HL-60 (cell line): ENCODE measurements around the gene AKT3.

Experiments used
- DNase-seq, 2 experiments: peaks; one replicate each; pipeline ENCODE4 v3.0.0-alpha.2; 2010 to 2020; ENCODE audit warnings: low read depth in 1 of 2, low spot score in 1 of 2
- H3K27ac ChIP-seq: fragments of 250-450 bp; sonication (Bioruptor Pico); replicated peaks from 2 replicates; pipeline ENCODE4 v1.5.1; 2020; ENCODE audit warnings: mild to moderate bottlenecking, moderate library complexity
- H3K27me3 ChIP-seq: fragments of 250-450 bp; sonication (Bioruptor Pico); 2 replicates; pipeline ENCODE4 v1.5.1; 2021; ENCODE audit warnings: mild to moderate bottlenecking, moderate library complexity; ENCODE audit not compliant: insufficient read depth, poor library complexity, severe bottlenecking
- H3K4me3 ChIP-seq: replicated peaks from 2 replicates; pipeline ENCODE4 v1.5.1; 2011; ENCODE audit warnings: mild to moderate bottlenecking, control low read depth, low read length; ENCODE audit not compliant: insufficient read depth
- GABPA ChIP-seq: IDR thresholded peaks from 2 replicates; pipeline ENCODE4 v1.6.1; 2012; ENCODE audit warnings: low read depth
- POLR2AphosphoS5 ChIP-seq: IDR thresholded peaks from 2 replicates; pipeline ENCODE4 v1.6.1; 2012; ENCODE audit warnings: low read depth
- SPI1 ChIP-seq: IDR thresholded peaks from 2 replicates; pipeline ENCODE4 v1.6.1; 2012; ENCODE audit warnings: low read depth, mild to moderate bottlenecking, borderline replicate concordance
- TF ChIP-seq, protein P1 (sequence below): IDR thresholded peaks from one replicate; pipeline ENCODE4 v1.5.1; 2011; ENCODE audit warnings: low read length, control low read depth, inconsistent platforms; ENCODE audit not compliant: insufficient read depth
- TF ChIP-seq, protein P2 (sequence below): IDR thresholded peaks from 2 replicates; pipeline ENCODE4 v1.6.1; 2012; ENCODE audit warnings: low read depth; ENCODE audit not compliant: insufficient replicate concordance

The AKT3 gene

GRCh38 chr1:243716906-243717305 lies 133.1 kb downstream of the AKT3 start:
- H3K27me3 ChIP-seq = no peaks in the 10 kb centered on the region
- no peak overlapping the region for H3K27ac ChIP-seq
- no peak for DNase-seq
- H3K4me3 ChIP-seq = no peak overlapping the region
- TF ChIP-seq, protein P1, sequence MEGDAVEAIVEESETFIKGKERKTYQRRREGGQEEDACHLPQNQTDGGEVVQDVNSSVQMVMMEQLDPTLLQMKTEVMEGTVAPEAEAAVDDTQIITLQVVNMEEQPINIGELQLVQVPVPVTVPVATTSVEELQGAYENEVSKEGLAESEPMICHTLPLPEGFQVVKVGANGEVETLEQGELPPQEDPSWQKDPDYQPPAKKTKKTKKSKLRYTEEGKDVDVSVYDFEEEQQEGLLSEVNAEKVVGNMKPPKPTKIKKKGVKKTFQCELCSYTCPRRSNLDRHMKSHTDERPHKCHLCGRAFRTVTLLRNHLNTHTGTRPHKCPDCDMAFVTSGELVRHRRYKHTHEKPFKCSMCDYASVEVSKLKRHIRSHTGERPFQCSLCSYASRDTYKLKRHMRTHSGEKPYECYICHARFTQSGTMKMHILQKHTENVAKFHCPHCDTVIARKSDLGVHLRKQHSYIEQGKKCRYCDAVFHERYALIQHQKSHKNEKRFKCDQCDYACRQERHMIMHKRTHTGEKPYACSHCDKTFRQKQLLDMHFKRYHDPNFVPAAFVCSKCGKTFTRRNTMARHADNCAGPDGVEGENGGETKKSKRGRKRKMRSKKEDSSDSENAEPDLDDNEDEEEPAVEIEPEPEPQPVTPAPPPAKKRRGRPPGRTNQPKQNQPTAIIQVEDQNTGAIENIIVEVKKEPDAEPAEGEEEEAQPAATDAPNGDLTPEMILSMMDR = no peak
- TF ChIP-seq, protein P2, sequence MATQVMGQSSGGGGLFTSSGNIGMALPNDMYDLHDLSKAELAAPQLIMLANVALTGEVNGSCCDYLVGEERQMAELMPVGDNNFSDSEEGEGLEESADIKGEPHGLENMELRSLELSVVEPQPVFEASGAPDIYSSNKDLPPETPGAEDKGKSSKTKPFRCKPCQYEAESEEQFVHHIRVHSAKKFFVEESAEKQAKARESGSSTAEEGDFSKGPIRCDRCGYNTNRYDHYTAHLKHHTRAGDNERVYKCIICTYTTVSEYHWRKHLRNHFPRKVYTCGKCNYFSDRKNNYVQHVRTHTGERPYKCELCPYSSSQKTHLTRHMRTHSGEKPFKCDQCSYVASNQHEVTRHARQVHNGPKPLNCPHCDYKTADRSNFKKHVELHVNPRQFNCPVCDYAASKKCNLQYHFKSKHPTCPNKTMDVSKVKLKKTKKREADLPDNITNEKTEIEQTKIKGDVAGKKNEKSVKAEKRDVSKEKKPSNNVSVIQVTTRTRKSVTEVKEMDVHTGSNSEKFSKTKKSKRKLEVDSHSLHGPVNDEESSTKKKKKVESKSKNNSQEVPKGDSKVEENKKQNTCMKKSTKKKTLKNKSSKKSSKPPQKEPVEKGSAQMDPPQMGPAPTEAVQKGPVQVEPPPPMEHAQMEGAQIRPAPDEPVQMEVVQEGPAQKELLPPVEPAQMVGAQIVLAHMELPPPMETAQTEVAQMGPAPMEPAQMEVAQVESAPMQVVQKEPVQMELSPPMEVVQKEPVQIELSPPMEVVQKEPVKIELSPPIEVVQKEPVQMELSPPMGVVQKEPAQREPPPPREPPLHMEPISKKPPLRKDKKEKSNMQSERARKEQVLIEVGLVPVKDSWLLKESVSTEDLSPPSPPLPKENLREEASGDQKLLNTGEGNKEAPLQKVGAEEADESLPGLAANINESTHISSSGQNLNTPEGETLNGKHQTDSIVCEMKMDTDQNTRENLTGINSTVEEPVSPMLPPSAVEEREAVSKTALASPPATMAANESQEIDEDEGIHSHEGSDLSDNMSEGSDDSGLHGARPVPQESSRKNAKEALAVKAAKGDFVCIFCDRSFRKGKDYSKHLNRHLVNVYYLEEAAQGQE = no peak
- TF ChIP-seq POLR2AphosphoS5 (no peak), GABPA (no peak), SPI1 (no peak)

- no peak overlapping the region for H3K27ac ChIP-seq
- H3K27me3 ChIP-seq = no peaks in the 10 kb centered on the region
- TF ChIP-seq, protein P1 = no peak
- TF ChIP-seq, protein P2 = no peak
- no peak for TF ChIP-seq POLR2AphosphoS5
- TF ChIP-seq GABPA = no peak
- no peak for TF ChIP-seq SPI1
- no peak overlapping the region for H3K4me3 ChIP-seq
- DNase-seq = peak in 1 of 2 experiments; percentile 56
These were observed 134.8 kb downstream of the AKT3 start for GRCh38 chr1:243715285-243715684.

- peak in 1 of 2 experiments; percentile 7 for DNase-seq
- TF ChIP-seq, protein P1 = no peak
- no peak for TF ChIP-seq GABPA
- Histone ChIP-seq H3K27me3 (no peaks in the 10 kb centered on the region), H3K4me3 (peak overlapping the region; percentile 29), H3K27ac (peak overlapping the region; percentile 7; the same call in 1 of the 2 replicates)
These were observed 136.4 kb downstream of the AKT3 start for GRCh38 chr1:243713470-243714186.

DNA sequence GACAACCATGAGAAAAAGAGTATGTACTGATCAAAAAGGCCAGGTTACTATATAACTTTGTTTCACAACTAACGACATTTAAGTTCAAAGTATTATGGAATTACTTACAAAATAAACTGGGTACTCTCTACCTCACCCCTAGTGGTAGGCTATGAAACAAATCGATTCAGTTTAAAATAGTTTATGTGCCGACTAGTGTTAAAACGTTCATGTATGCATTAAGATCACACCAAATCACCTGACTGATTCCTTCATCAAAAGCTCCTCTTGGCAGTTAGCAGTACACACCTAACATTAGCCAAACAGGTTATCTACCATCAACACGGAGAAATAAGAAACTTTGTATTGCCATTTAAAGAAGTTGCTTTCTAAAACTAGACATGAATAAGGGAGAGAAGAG lies 137.1 kb downstream of the AKT3 start:
- Histone ChIP-seq H3K27ac (peak overlapping the region; percentile 7; the same call in 1 of the 2 replicates), H3K27me3 (no peaks in the 10 kb centered on the region), H3K4me3 (peak overlapping the region; percentile 29)
- TF ChIP-seq GABPA (no peak), SPI1 (no peak), POLR2AphosphoS5 (no peak)
- TF ChIP-seq, protein P2 = no peak
- TF ChIP-seq, protein P1 = peak; percentile 51
- peak in 1 of 2 experiments; percentile 43 for DNase-seq
